ENCODE results near the gene CTTN. TPM values are rescaled to one million over a fixed set of nuclear protein-coding genes. Genes with fewer than 3 reads are reported as not detected.

The CTTN gene
- total and polyA plus RNA-seq, 9 of the 15 experiments (the other 6 are each of a cell fraction or from before 2014, with no cell fraction given): 9.9 to 158 (median 99.7) TPM

DNA sequence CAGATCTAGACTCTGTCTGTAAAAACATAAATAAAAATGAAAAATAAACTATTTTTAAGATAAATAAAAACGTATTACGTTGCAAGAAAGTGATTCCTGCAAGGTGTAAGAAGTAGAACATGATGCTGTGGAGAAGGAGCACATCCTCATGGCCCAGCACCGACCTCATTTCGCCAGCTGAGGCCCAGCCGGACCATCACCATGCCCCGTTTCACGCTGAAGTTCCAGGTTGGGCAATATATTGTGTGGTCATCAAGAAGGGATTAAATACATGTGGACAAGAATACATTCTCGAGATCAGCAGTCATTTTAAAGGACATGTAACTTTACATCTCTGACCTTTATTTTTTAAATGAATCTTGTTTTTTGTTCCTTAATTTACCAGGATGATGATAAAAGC, 20.7 kb upstream of the CTTN start:
- in situ Hi-C loops (cut with MboI) (no loop called here), intact Hi-C loops (cut with micrococcal nuclease) (no loop called here)
- no peak overlapping the region for H3K4me3 ChIP-seq
- ChIA-PET CTCF (ENCODE audit: low intra/inter-chr PET ratio) (no interaction called here), POLR2A (interaction anchor here (0.6 to 1.8 kb wide), 2 partner anchors 11 to 36 kb away, joined by 3 to 6 read pairs; no protein-coding TSS in a partner anchor)
- FAIRE-seq (no peak), DNase-seq (ENCODE audit: extremely low read depth in 1 of 4, low spot score in 3 of 4) (no peak), ATAC-seq (no peak)
- no peaks in the 10 kb centered on the region; the same call in 1 of the 2 replicates for H4K20me1 ChIP-seq (replicated peaks; ENCODE audit: control insufficient read depth, insufficient read depth, low read length)
- H3K4me1 ChIP-seq (replicated peaks in 1 of 2; ENCODE audit: control insufficient read depth in 2 of 2, insufficient read depth in 2 of 2, low read length in 2 of 2): peaks cover 0 to 9% of the 10 kb centered on the region in 2 experiments; a peak in 3 of 5 replicates
- no peak overlapping the region for H2AFZ ChIP-seq (ENCODE audit: low read depth, low read length)
- no peaks in the 10 kb centered on the region for H3K9me3 ChIP-seq (replicated peaks; ENCODE audit: control insufficient read depth, insufficient read depth, low read depth, low read length)
- H3K9ac ChIP-seq (ENCODE audit: insufficient read depth in 1 of 2, low read depth in 2 of 2, low read length in 2 of 2): no peak overlapping the region
- H3K36me3 ChIP-seq (ENCODE audit: control insufficient read depth, insufficient read depth, low read length): peaks cover 90% of the 10 kb centered on the region
- H3K9me1 ChIP-seq (ENCODE audit: control insufficient read depth, insufficient read depth, low read length): peaks cover 3% of the 10 kb centered on the region
- H3K4me2 ChIP-seq (ENCODE audit: insufficient read depth, low read length): no peak overlapping the region
- 89% methylated on average over 8 of the region's 8 CpGs for WGBS (ENCODE audit: insufficient coverage, low coverage, missing lambda C conversion rate)
- no peaks in the 10 kb centered on the region for H3K27me3 ChIP-seq (ENCODE audit: control insufficient read depth in 2 of 2, insufficient read depth in 2 of 2, low read length in 2 of 2)
- H3K79me2 ChIP-seq (ENCODE audit: control insufficient read depth, insufficient read depth, low read length): no peaks in the 10 kb centered on the region
- H3K27ac ChIP-seq (ENCODE audit: extremely low read depth, low read depth, low read length): no peak overlapping the region
- no TSS peak for BruUV-seq (replicated peaks)
- no peak for TF ChIP-seq MAFK (IDR thresholded peaks at IDR 0.05; ENCODE audit: low read length)
- no peak for TF ChIP-seq PTTG1 (tag; IDR thresholded peaks at IDR 0.05; ENCODE audit: low read depth)
- no peak for TF ChIP-seq FOSL1 (tag; conservative IDR thresholded peaks at IDR 0.05)
- TF ChIP-seq, protein P1, sequence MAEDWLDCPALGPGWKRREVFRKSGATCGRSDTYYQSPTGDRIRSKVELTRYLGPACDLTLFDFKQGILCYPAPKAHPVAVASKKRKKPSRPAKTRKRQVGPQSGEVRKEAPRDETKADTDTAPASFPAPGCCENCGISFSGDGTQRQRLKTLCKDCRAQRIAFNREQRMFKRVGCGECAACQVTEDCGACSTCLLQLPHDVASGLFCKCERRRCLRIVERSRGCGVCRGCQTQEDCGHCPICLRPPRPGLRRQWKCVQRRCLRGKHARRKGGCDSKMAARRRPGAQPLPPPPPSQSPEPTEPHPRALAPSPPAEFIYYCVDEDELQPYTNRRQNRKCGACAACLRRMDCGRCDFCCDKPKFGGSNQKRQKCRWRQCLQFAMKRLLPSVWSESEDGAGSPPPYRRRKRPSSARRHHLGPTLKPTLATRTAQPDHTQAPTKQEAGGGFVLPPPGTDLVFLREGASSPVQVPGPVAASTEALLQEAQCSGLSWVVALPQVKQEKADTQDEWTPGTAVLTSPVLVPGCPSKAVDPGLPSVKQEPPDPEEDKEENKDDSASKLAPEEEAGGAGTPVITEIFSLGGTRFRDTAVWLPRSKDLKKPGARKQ (CRISPR knock-in tag; IDR thresholded peaks at IDR 0.05): no peak
- TF ChIP-seq ZNF77 (CRISPR knock-in tag; IDR thresholded peaks at IDR 0.05): no peak
- TF ChIP-seq, protein P2, sequence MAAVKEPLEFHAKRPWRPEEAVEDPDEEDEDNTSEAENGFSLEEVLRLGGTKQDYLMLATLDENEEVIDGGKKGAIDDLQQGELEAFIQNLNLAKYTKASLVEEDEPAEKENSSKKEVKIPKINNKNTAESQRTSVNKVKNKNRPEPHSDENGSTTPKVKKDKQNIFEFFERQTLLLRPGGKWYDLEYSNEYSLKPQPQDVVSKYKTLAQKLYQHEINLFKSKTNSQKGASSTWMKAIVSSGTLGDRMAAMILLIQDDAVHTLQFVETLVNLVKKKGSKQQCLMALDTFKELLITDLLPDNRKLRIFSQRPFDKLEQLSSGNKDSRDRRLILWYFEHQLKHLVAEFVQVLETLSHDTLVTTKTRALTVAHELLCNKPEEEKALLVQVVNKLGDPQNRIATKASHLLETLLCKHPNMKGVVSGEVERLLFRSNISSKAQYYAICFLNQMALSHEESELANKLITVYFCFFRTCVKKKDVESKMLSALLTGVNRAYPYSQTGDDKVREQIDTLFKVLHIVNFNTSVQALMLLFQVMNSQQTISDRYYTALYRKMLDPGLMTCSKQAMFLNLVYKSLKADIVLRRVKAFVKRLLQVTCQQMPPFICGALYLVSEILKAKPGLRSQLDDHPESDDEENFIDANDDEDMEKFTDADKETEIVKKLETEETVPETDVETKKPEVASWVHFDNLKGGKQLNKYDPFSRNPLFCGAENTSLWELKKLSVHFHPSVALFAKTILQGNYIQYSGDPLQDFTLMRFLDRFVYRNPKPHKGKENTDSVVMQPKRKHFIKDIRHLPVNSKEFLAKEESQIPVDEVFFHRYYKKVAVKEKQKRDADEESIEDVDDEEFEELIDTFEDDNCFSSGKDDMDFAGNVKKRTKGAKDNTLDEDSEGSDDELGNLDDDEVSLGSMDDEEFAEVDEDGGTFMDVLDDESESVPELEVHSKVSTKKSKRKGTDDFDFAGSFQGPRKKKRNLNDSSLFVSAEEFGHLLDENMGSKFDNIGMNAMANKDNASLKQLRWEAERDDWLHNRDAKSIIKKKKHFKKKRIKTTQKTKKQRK (IDR thresholded peaks at IDR 0.05; ENCODE audit: borderline replicate concordance, low read depth, low read length): no peak
- TF ChIP-seq, protein P3, sequence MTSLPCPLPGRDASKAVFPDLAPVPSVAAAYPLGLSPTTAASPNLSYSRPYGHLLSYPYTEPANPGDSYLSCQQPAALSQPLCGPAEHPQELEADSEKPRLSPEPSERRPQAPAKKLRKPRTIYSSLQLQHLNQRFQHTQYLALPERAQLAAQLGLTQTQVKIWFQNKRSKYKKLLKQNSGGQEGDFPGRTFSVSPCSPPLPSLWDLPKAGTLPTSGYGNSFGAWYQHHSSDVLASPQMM (CRISPR knock-in tag; IDR thresholded peaks at IDR 0.05): no peak
- no peak for TF ChIP-seq PTRF (tag; IDR thresholded peaks at IDR 0.05)
- TF ChIP-seq GATA2 (CRISPR knock-in tag; IDR thresholded peaks at IDR 0.05): no peak
- no peak for TF ChIP-seq DMBX1 (CRISPR knock-in tag; IDR thresholded peaks at IDR 0.05; ENCODE audit: borderline replicate concordance)
- TF ChIP-seq, protein P4, sequence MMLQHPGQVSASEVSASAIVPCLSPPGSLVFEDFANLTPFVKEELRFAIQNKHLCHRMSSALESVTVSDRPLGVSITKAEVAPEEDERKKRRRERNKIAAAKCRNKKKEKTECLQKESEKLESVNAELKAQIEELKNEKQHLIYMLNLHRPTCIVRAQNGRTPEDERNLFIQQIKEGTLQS (IDR thresholded peaks at IDR 0.05): no peak
- TF ChIP-seq, protein P4 (CRISPR knock-in tag; conservative IDR thresholded peaks at IDR 0.05): no peak
- no peak for TF ChIP-seq ZC3H8 (IDR thresholded peaks at IDR 0.05)

Data from K562 (cell line).